HCT116 (cell line): ENCODE measurements around the gene LRP1B. TPM values are rescaled to one million over a fixed set of nuclear protein-coding genes. Genes with fewer than 3 reads are reported as not detected.

Experiments
- ATAC-seq: fragments of 200-7000 bp; cut with Tn5 transposase; 2 replicates; pipeline ENCODE4 v1.9.1; 2020; ENCODE audit warnings: mild to moderate bottlenecking, moderate library complexity
- BruUV-seq: library from RNA; stranded (reverse); fragments of 400-500 nt; replicated peaks from 2 replicates; lab custom pipeline; 2021; lab: Mats Ljungman, UMichigan
- CTCF ChIA-PET: fragments of 300-600 bp; sonication (Branson Sonifier 250); formaldehyde crosslinking; loops from one replicate; lab custom pipeline; 2021; ENCODE audit warnings: antibody characterized with exemption; lab: Charles Lee
- POLR2A ChIA-PET: fragments of 300-600, 350-600 bp; sonication (Branson Sonifier 250); formaldehyde crosslinking; loops from one replicate; lab custom pipeline; 2021; ENCODE audit warnings: antibody characterized with exemption; lab: Charles Lee
- RAD21 ChIA-PET, 2 experiments: fragments of 300-600 bp; sonication (Branson Sonifier 250); formaldehyde crosslinking; loops; one replicate each; lab custom pipeline; 2023; ENCODE audit warnings: low total read pairs in 2 of 2; ENCODE audit not compliant: uncharacterized antibody in 2 of 2, unreplicated experiment in 2 of 2, low non-redundant PET in 1 of 2; lab: Charles Lee
- DNase-seq: peaks from one replicate; pipeline ENCODE4 v3.0.0-alpha.2; 2010; ENCODE audit warnings: low read depth, low spot score
- H2AFZ ChIP-seq: fragments of 200-600 bp; shearing (Covaris generic), sonication (generic); 2 replicates; pipeline ENCODE4 v1.6.1; 2017; ENCODE audit warnings: low read depth, mixed run types, mixed read lengths, antibody characterized with exemption, low read length; ENCODE audit not compliant: poor library complexity, severe bottlenecking
- H3K27ac ChIP-seq: 2 replicates; pipeline ENCODE4 v1.5.1; 2012; ENCODE audit warnings: low read depth, low read length
- H3K27me3 ChIP-seq: fragments of 200-600 bp; sonication (generic); 2 replicates; pipeline ENCODE4 v1.6.1; 2016; ENCODE audit warnings: mixed run types, low read length, mixed read lengths; ENCODE audit not compliant: insufficient read depth
- H3K36me3 ChIP-seq, 2 experiments: fragments of 200-500 bp in 1 of 2; fragments of 200-600 bp in 1 of 2; sonication (Bioruptor generic) in 1 of 2; sonication (generic) in 1 of 2; 2 replicates each; pipeline versions ENCODE4 v1.5.1 to v1.6.1; 2014 to 2016; ENCODE audit warnings: low read length in 2 of 2, inconsistent platforms in 1 of 2, mixed read lengths in 1 of 2, mixed run types in 1 of 2; ENCODE audit not compliant: insufficient read depth in 2 of 2, control insufficient read depth in 1 of 2
- H3K4me1 ChIP-seq, 2 experiments: fragments of 200-600 bp in 1 of 2; sonication (generic) in 1 of 2; 2 replicates each; pipeline versions ENCODE4 v1.5.1 to v1.6.1; 2012 to 2017; ENCODE audit warnings: low read length in 2 of 2, inconsistent platforms in 1 of 2, mild to moderate bottlenecking in 1 of 2, mixed read lengths in 1 of 2, mixed run types in 1 of 2, moderate library complexity in 1 of 2; ENCODE audit not compliant: insufficient read depth in 2 of 2, control insufficient read depth in 1 of 2
- H3K4me2 ChIP-seq: fragments of 200-600 bp; sonication (generic); 2 replicates; pipeline ENCODE4 v1.6.1; 2017; ENCODE audit warnings: mixed run types, low read length, mixed read lengths
- H3K4me3 ChIP-seq, 2 experiments: fragments of 200-600 bp in 1 of 2; sonication (generic) in 1 of 2; replicated peaks in 1 of 2; 2 replicates each; pipeline ENCODE4 v1.5.1; 2011 to 2016; ENCODE audit warnings: low read length in 2 of 2, control low read depth in 1 of 2, low read depth in 1 of 2, mild to moderate bottlenecking in 1 of 2, mixed read lengths in 1 of 2, mixed run types in 1 of 2
- H3K79me2 ChIP-seq: fragments of 200-600 bp; sonication (generic); 2 replicates; pipeline ENCODE4 v1.6.1; 2017; ENCODE audit warnings: mild to moderate bottlenecking, mixed run types, low read length, moderate library complexity, mixed read lengths; ENCODE audit not compliant: insufficient read depth
- H3K9ac ChIP-seq: fragments of 200-600 bp; sonication (generic); 2 replicates; pipeline ENCODE4 v1.6.1; 2016; ENCODE audit warnings: low read length, mixed read lengths
- H3K9me2 ChIP-seq: fragments of 200-600 bp; sonication (generic), shearing (Covaris generic); 2 replicates; pipeline ENCODE4 v1.6.1; 2017; ENCODE audit warnings: mixed run types, mild to moderate bottlenecking, moderate library complexity; ENCODE audit not compliant: insufficient read depth
- H3K9me3 ChIP-seq, 2 experiments: fragments of 200-500 bp in 1 of 2; fragments of 200-600 bp in 1 of 2; sonication (Bioruptor generic) in 1 of 2; sonication (generic) in 1 of 2; 2 replicates each; pipeline ENCODE4 v1.6.1; 2014 to 2017; ENCODE audit warnings: low read length in 2 of 2, mixed read lengths in 2 of 2, inconsistent platforms in 1 of 2, low read depth in 1 of 2, mild to moderate bottlenecking in 1 of 2, mixed run types in 1 of 2, moderate library complexity in 1 of 2; ENCODE audit not compliant: control insufficient read depth in 1 of 2, insufficient read depth in 1 of 2
- H4K20me1 ChIP-seq: fragments of 200-600 bp; sonication (generic), shearing (Covaris generic); 2 replicates; pipeline ENCODE4 v1.6.1; 2017; ENCODE audit warnings: mixed run types, mild to moderate bottlenecking, moderate library complexity; ENCODE audit not compliant: insufficient read depth
- ATF3 ChIP-seq: IDR thresholded peaks from 2 replicates; pipeline ENCODE4 v1.6.1; 2012
- EGR1 ChIP-seq: IDR thresholded peaks from 2 replicates; pipeline ENCODE4 v1.6.1; 2012; ENCODE audit warnings: low read depth
- EZH2 ChIP-seq: fragments of 200-600 bp; sonication (generic); IDR thresholded peaks from 2 replicates; pipeline ENCODE4 v1.6.1; 2017; ENCODE audit warnings: antibody characterized with exemption, mixed run types
- JUND ChIP-seq: IDR thresholded peaks from 2 replicates; pipeline ENCODE4 v1.6.1; 2012
- MAX ChIP-seq: IDR thresholded peaks from 2 replicates; pipeline ENCODE4 v1.6.1; 2012
- POLR2A ChIP-seq: IDR thresholded peaks from 2 replicates; pipeline ENCODE4 v1.7.0; 2011; ENCODE audit warnings: borderline replicate concordance; ENCODE audit not compliant: insufficient read depth, insufficient read length; ENCODE audit errors: extremely low read depth
- REST ChIP-seq: IDR thresholded peaks from 2 replicates; pipeline ENCODE4 v1.6.1; 2012; ENCODE audit warnings: low read depth
- SIN3A ChIP-seq: IDR thresholded peaks from 2 replicates; pipeline ENCODE4 v1.6.1; 2012; ENCODE audit warnings: low read depth
- SRF ChIP-seq: IDR thresholded peaks from 2 replicates; pipeline ENCODE4 v1.6.1; 2012; ENCODE audit warnings: low read depth
- TCF7L2 ChIP-seq: IDR thresholded peaks from 2 replicates; pipeline ENCODE4 v1.7.0; 2011; ENCODE audit warnings: borderline replicate concordance, inconsistent platforms; ENCODE audit not compliant: insufficient read depth, insufficient read length; ENCODE audit errors: extremely low read depth
- ZBTB33 ChIP-seq: IDR thresholded peaks from 2 replicates; pipeline ENCODE4 v1.6.1; 2011; ENCODE audit warnings: mild to moderate bottlenecking, low read length, moderate library complexity; ENCODE audit not compliant: insufficient replicate concordance; ENCODE audit errors: extremely low read depth
- ZFX ChIP-seq: fragments of 450-650 bp; IDR thresholded peaks from 2 replicates; pipeline ENCODE4 v1.6.1; 2017
- ZNF274 ChIP-seq: fragments of 200-500 bp; sonication (Bioruptor generic); IDR thresholded peaks from 2 replicates; pipeline ENCODE4 v1.6.1; 2014; ENCODE audit warnings: mild to moderate bottlenecking, low read depth, low read length, inconsistent platforms
- intact Hi-C: fragments of 100-400 bp; cut with micrococcal nuclease; formaldehyde crosslinking; loops from 2 replicates; pipeline ENCODE4 v1.10.0; 2022
- total RNA-seq: library from RNA; stranded (reverse); gene quantifications from one replicate; pipeline ENCODE4 v1.2.1, GENCODE V29; 2021; ENCODE audit not compliant: unreplicated experiment

Gene LRP1B
- total RNA-seq, 1 experiment from 2014 or later: 0.34 TPM

GRCh38 chr2:141947396-141948114, 183.3 kb downstream of the LRP1B start:
- CTCF ChIA-PET: no interaction called here
- no peak overlapping the region for H3K4me3 ChIP-seq
- H3K9me2 ChIP-seq: no peaks in the 10 kb centered on the region; the same call in 1 of the 2 replicates
- no peaks in the 10 kb centered on the region for H3K9me3 ChIP-seq
- H3K4me1 ChIP-seq: no peaks in the 10 kb centered on the region
- no peak overlapping the region for H3K9ac ChIP-seq
- no peaks in the 10 kb centered on the region for H4K20me1 ChIP-seq
- H3K27ac ChIP-seq: no peak overlapping the region
- TF ChIP-seq JUND (no peak), EGR1 (no peak), SIN3A (no peak), ZBTB33 (no peak), SRF (no peak), ZFX (no peak), ATF3 (no peak), ZNF274 (no peak), POLR2A (no peak), TCF7L2 (no peak), REST (no peak), MAX (no peak), EZH2 (no peak)
- ATAC-seq (no peak), DNase-seq (no peak)
- RAD21 ChIA-PET: no interaction called here
- BruUV-seq: no TSS peak
- H2AFZ ChIP-seq: no peak overlapping the region
- POLR2A ChIA-PET: no interaction called here
- intact Hi-C loops: no loop called here
- H3K4me2 ChIP-seq: no peak overlapping the region
- no peaks in the 10 kb centered on the region for H3K27me3 ChIP-seq
- H3K79me2 ChIP-seq: no peaks in the 10 kb centered on the region
- no peaks in the 10 kb centered on the region for H3K36me3 ChIP-seq
